Daoy (cell line): ENCODE measurements around the gene UNC79. TPM values are rescaled to one million over a fixed set of nuclear protein-coding genes. Genes with fewer than 3 reads are reported as not detected.
"Not testable (repeated sequence)": the region's sequence is repeated elsewhere in the genome, so short reads cannot be mapped to it uniquely, and the experiment has no call there.

Source experiments
- DNase-seq: peaks from one replicate; pipeline ENCODE4 v3.0.0-alpha.2; 2015; ENCODE audit warnings: low read depth
- total RNA-seq: library from RNA; depleted of rRNA; stranded (reverse); fragments of >200 nt; shearing (Covaris generic); gene quantifications from 2 replicates; pipeline ENCODE4 v1.2.3, GENCODE V29; 2014; rRNA removed

UNC79 gene
- total RNA-seq: not detected in 2 replicates

GRCh38 chr14:93430315-93431035, at the start of gene UNC79:
UNC79 (plus strand) TSS chr14:93430939; CDS start chr14:93431030, 91 bp downstream.
- peak; percentile 41 for DNase-seq

- DNase-seq: no peak
Measured at GRCh38 chr14:93381644-93382043, 49.1 kb upstream of the UNC79 start.

- DNase-seq: not testable (repeated sequence)
Measured at GRCh38 chr14:93384256-93384655, 46.5 kb upstream of the UNC79 start.

- DNase-seq: no peak
Measured at GRCh38 chr14:93395231-93395630, 35.5 kb upstream of the UNC79 start.

- no peak for DNase-seq
Measured at GRCh38 chr14:93396456-93396855, 34.3 kb upstream of the UNC79 start.

GRCh38 chr14:93398491-93398890, 32.2 kb upstream of the UNC79 start:
- DNase-seq: no peak

GRCh38 chr14:93402951-93403350, 27.8 kb upstream of the UNC79 start:
- no peak for DNase-seq

- DNase-seq: no peak
Measured at GRCh38 chr14:93410021-93410420, 20.7 kb upstream of the UNC79 start.

- DNase-seq: no peak
Measured at GRCh38 chr14:93410893-93411292, 19.8 kb upstream of the UNC79 start.

GRCh38 chr14:93425136-93425535, 5.6 kb upstream of the UNC79 start:
- DNase-seq: not testable (repeated sequence)

GRCh38 chr14:93426750-93427149, 4.0 kb upstream of the UNC79 start:
- DNase-seq: no peak

- peak; percentile 43 for DNase-seq
Measured at GRCh38 chr14:93431036-93431670, 414 bp downstream of the UNC79 start.

GRCh38 chr14:93454224-93454623, 23.5 kb downstream of the UNC79 start:
- no peak for DNase-seq

GRCh38 chr14:93456356-93456755, 25.6 kb downstream of the UNC79 start:
- no peak for DNase-seq

- peak; percentile 19 for DNase-seq
Measured at GRCh38 chr14:93458234-93458633, 27.5 kb downstream of the UNC79 start.

- DNase-seq: no peak
Measured at GRCh38 chr14:93462479-93462878, 31.7 kb downstream of the UNC79 start.

- DNase-seq: no peak
Measured at GRCh38 chr14:93464271-93464670, 33.5 kb downstream of the UNC79 start.

- DNase-seq: no peak
Measured at GRCh38 chr14:93475471-93475870, 44.7 kb downstream of the UNC79 start.

GRCh38 chr14:93476305-93476704, 45.6 kb downstream of the UNC79 start:
- no peak for DNase-seq

GRCh38 chr14:93479074-93479473, 48.3 kb downstream of the UNC79 start:
- not testable (repeated sequence) for DNase-seq

- DNase-seq: no peak
Measured at GRCh38 chr14:93480867-93481266, 50.1 kb downstream of the UNC79 start.

GRCh38 chr14:93481758-93482157, 51.0 kb downstream of the UNC79 start:
- DNase-seq: no peak

- DNase-seq: no peak
Measured at GRCh38 chr14:93490001-93490400, 59.3 kb downstream of the UNC79 start.
